Liver (tissue), 9 donors: ENCODE data around the gene ANKMY1. TPM values are rescaled to one million over a fixed set of nuclear protein-coding genes. Genes with fewer than 3 reads are reported as not detected.

Source experiments
- DNase-seq: peaks from one replicate; pipeline ENCODE4 v3.0.0-alpha.2; 2017; ENCODE audit warnings: low spot score
- H3K27ac ChIP-seq, 2 donors: one replicate each; pipeline ENCODE4 v1.7.0; 2013; ENCODE audit warnings: inconsistent platforms in 2 of 2, low read length in 2 of 2, control low read depth in 1 of 2, low read depth in 1 of 2, mild to moderate bottlenecking in 1 of 2
- H3K27me3 ChIP-seq, 4 donors: one replicate each; pipeline versions ENCODE4 v1.6.1 to v1.7.0; 2013; ENCODE audit warnings: low read length in 3 of 4, inconsistent platforms in 1 of 4, mild to moderate bottlenecking in 1 of 4, moderate library complexity in 1 of 4; ENCODE audit not compliant: control insufficient read depth in 4 of 4, insufficient read depth in 4 of 4
- H3K36me3 ChIP-seq, 4 donors: one replicate each; pipeline versions ENCODE4 v1.6.1 to v1.7.0; 2013; ENCODE audit warnings: low read length in 3 of 4, mild to moderate bottlenecking in 3 of 4, low read depth in 1 of 4, moderate library complexity in 1 of 4; ENCODE audit not compliant: control insufficient read depth in 4 of 4, insufficient read depth in 3 of 4
- H3K4me1 ChIP-seq, 4 donors: one replicate each; pipeline versions ENCODE4 v1.6.1 to v1.7.0; 2013; ENCODE audit warnings: low read length in 3 of 4, mild to moderate bottlenecking in 3 of 4, moderate library complexity in 1 of 4; ENCODE audit not compliant: control insufficient read depth in 4 of 4, insufficient read depth in 4 of 4
- H3K4me3 ChIP-seq, 3 donors: one replicate each; pipeline versions ENCODE4 v1.6.1 to v1.7.0; 2013; ENCODE audit warnings: low read length in 3 of 3, control low read depth in 1 of 3, low read depth in 1 of 3, mild to moderate bottlenecking in 1 of 3
- H3K9ac ChIP-seq, 2 donors: one replicate each; pipeline ENCODE4 v1.7.0; 2013; ENCODE audit warnings: low read length in 2 of 2, mild to moderate bottlenecking in 2 of 2, moderate library complexity in 2 of 2, control low read depth in 1 of 2, low read depth in 1 of 2
- H3K9me3 ChIP-seq, 4 donors: one replicate each; pipeline versions ENCODE4 v1.6.1 to v1.7.0; 2013; ENCODE audit warnings: low read length in 3 of 4; ENCODE audit not compliant: control insufficient read depth in 4 of 4
- ATF3 ChIP-seq: IDR thresholded peaks from 2 replicates; pipeline ENCODE4 v1.6.1; 2016; ENCODE audit warnings: antibody characterized with exemption
- CTCF ChIP-seq: fragments of 150-350 bp; IDR thresholded peaks from 2 replicates; pipeline ENCODE4 v1.5.1; 2017; ENCODE audit warnings: improper control_type of control experiment, low read depth, low read length; ENCODE audit not compliant: missing input control
- EGR1 ChIP-seq, 2 donors: IDR thresholded peaks; 2 replicates each; pipeline ENCODE4 v1.6.1; 2016 to 2018; ENCODE audit warnings: antibody characterized with exemption in 2 of 2, low read depth in 2 of 2
- FOXA1 ChIP-seq: IDR thresholded peaks from 2 replicates; pipeline ENCODE4 v1.6.1; 2016; ENCODE audit warnings: antibody characterized with exemption
- FOXA2 ChIP-seq: IDR thresholded peaks from 2 replicates; pipeline ENCODE4 v1.6.1; 2016; ENCODE audit warnings: antibody characterized with exemption
- GABPA ChIP-seq, 2 donors: IDR thresholded peaks in 1 of 2; conservative IDR thresholded peaks in 1 of 2; 2 replicates each; pipeline ENCODE4 v1.6.1; 2016; ENCODE audit warnings: antibody characterized with exemption in 2 of 2, mild to moderate bottlenecking in 1 of 2, moderate library complexity in 1 of 2
- JUND ChIP-seq, 2 donors: IDR thresholded peaks; 2 replicates each; pipeline ENCODE4 v1.6.1; 2016; ENCODE audit warnings: antibody characterized with exemption in 2 of 2
- MAX ChIP-seq: IDR thresholded peaks from 2 replicates; pipeline ENCODE4 v1.6.1; 2016; ENCODE audit warnings: antibody characterized with exemption
- NR2F2 ChIP-seq: IDR thresholded peaks from 2 replicates; pipeline ENCODE4 v1.6.1; 2016; ENCODE audit warnings: antibody characterized with exemption
- RAD21 ChIP-seq, 2 donors: IDR thresholded peaks; 2 replicates each; pipeline ENCODE4 v1.6.1; 2016; ENCODE audit warnings: antibody characterized with exemption in 2 of 2, mild to moderate bottlenecking in 2 of 2
- REST ChIP-seq: IDR thresholded peaks from 2 replicates; pipeline ENCODE4 v1.6.1; 2016; ENCODE audit warnings: antibody characterized with exemption, mild to moderate bottlenecking
- RXRA ChIP-seq, 2 donors: IDR thresholded peaks; 2 replicates each; pipeline ENCODE4 v1.6.1; 2017 to 2018; ENCODE audit warnings: antibody characterized with exemption in 2 of 2, mild to moderate bottlenecking in 1 of 2
- SP1 ChIP-seq: IDR thresholded peaks from 2 replicates; pipeline ENCODE4 v1.6.1; 2018; ENCODE audit warnings: antibody characterized with exemption, mild to moderate bottlenecking
- TAF1 ChIP-seq: conservative IDR thresholded peaks from 2 replicates; pipeline ENCODE4 v1.6.1; 2016; ENCODE audit warnings: antibody characterized with exemption, mild to moderate bottlenecking
- YY1 ChIP-seq: IDR thresholded peaks from 2 replicates; pipeline ENCODE4 v1.6.1; 2016; ENCODE audit warnings: antibody characterized with exemption, mild to moderate bottlenecking
- ZBTB33 ChIP-seq: IDR thresholded peaks from 2 replicates; pipeline ENCODE4 v1.6.1; 2016; ENCODE audit warnings: antibody characterized with exemption
- WGBS: extraction: QIAGEN DNeasy Blood & Tissue Kit; methylation state at CpG from one replicate; pipeline ENCODE4 v1.1.7; 2013; 5-methylcytosine and 5-hydroxymethylcytosine counted together
- polyA plus RNA-seq, 2 donors: library from polyadenylated mRNA; stranded (reverse) in 1 of 2; unstranded in 1 of 2; fragments of 200-250 nt in 1 of 2; fragments of >200 nt in 1 of 2; fragmentation: Nextera tagmentation in 1 of 2; extraction: Ambion mirVana in 1 of 2; gene quantifications; one replicate each; pipeline versions ENCODE4 v1.2.1 to v1.2.3, GENCODE V29; 2013 to 2015
- total RNA-seq, 2 donors: library from RNA; depleted of rRNA; stranded (reverse); fragments of >200 nt; gene quantifications; one replicate each; pipeline ENCODE4 v1.2.3, GENCODE V29; 2014
- donor health status: healthy.
- donor health status: healthy.
- donor health status: healthy.
- donor health status: healthy.
- donor health status: healthy.

Gene ANKMY1
- total and polyA plus RNA-seq, 4 donors = 2.5 to 12.8 (median 4.2) TPM

GRCh38 chr2:240432820-240433801 lies 124.7 kb downstream of the ANKMY1 start:
- H3K27ac ChIP-seq = no peak overlapping the region
- DNase-seq = no peak
- H3K9ac ChIP-seq = no peak overlapping the region
- no peaks in the 10 kb centered on the region for H3K27me3 ChIP-seq
- peaks cover 7 to 27% (median 17%) of the 10 kb centered on the region in 4 donors for H3K4me1 ChIP-seq
- H3K36me3 ChIP-seq = no peaks in the 10 kb centered on the region
- no peak for TF ChIP-seq REST
- no peak overlapping the region for H3K4me3 ChIP-seq
- no peaks in the 10 kb centered on the region for H3K9me3 ChIP-seq
- WGBS = 81% methylated on average over 34 of the region's 34 CpGs

GRCh38 chr2:240432430-240432819 lies 125.4 kb downstream of the ANKMY1 start:
- no peaks in the 10 kb centered on the region for H3K27me3 ChIP-seq
- no peaks in the 10 kb centered on the region for H3K36me3 ChIP-seq
- no peak for DNase-seq

More at GRCh38 chr2:240432430-240432819, 125.4 kb downstream of the ANKMY1 start:
- no peak overlapping the region for H3K4me3 ChIP-seq
- peaks cover 6 to 21% (median 12%) of the 10 kb centered on the region in 4 donors for H3K4me1 ChIP-seq
- no peak for TF ChIP-seq TAF1
- no peak for TF ChIP-seq NR2F2
- no peak for TF ChIP-seq FOXA2
- TF ChIP-seq RXRA (IDR thresholded peaks at IDR 0.05) = no peak
- TF ChIP-seq ATF3 = no peak
- no peak for TF ChIP-seq ZBTB33
- TF ChIP-seq YY1 = no peak
- TF ChIP-seq EGR1 (IDR thresholded peaks at IDR 0.05; ENCODE audit: low read depth in 2 of 2) = no peak
- TF ChIP-seq REST = no peak
- no peak for TF ChIP-seq RAD21 (IDR thresholded peaks at IDR 0.05)
- TF ChIP-seq CTCF = no peak
- no peak for TF ChIP-seq JUND (IDR thresholded peaks at IDR 0.05)
- TF ChIP-seq SP1 = no peak
- TF ChIP-seq GABPA (IDR thresholded peaks at IDR 0.05 in 1 of 2, conservative IDR thresholded peaks at IDR 0.05 in 1 of 2) = no peak
- TF ChIP-seq FOXA1 = no peak
- TF ChIP-seq MAX = no peak
- H3K9ac ChIP-seq = no peak overlapping the region
- H3K27ac ChIP-seq = no peak overlapping the region
- 88% methylated on average over 9 of the region's 9 CpGs for WGBS
- H3K9me3 ChIP-seq = no peaks in the 10 kb centered on the region
